Glutamatergic neuron (in vitro differentiated cells): Measurements from ENCODE around the gene SUCLG1. TPM values are rescaled to one million over a fixed set of nuclear protein-coding genes. Genes with fewer than 3 reads are reported as not detected.
"Not testable (repeated sequence)": the region's sequence is repeated elsewhere in the genome, so short reads cannot be mapped to it uniquely, and the experiment has no call there.

Source experiments
- DNase-seq: peaks from one replicate; pipeline ENCODE4 v3.0.0; 2022
- H3K27ac Mint-ChIP-seq: one replicate; pipeline ENCODE4 v1.8.0; 2020; ENCODE audit warnings: mild to moderate bottlenecking, mixed read lengths, inconsistent platforms; ENCODE audit not compliant: unreplicated experiment
- H3K27me3 Mint-ChIP-seq: one replicate; pipeline ENCODE4 v1.8.0; 2020; ENCODE audit warnings: mild to moderate bottlenecking, moderate library complexity, mixed read lengths, inconsistent platforms; ENCODE audit not compliant: unreplicated experiment
- H3K36me3 Mint-ChIP-seq: one replicate; pipeline ENCODE4 v1.8.0; 2020; ENCODE audit warnings: mild to moderate bottlenecking, mixed read lengths, inconsistent platforms; ENCODE audit not compliant: unreplicated experiment
- H3K4me1 Mint-ChIP-seq: one replicate; pipeline ENCODE4 v1.8.0; 2020; ENCODE audit warnings: mild to moderate bottlenecking, low read depth, mixed read lengths, inconsistent platforms; ENCODE audit not compliant: unreplicated experiment
- H3K4me3 Mint-ChIP-seq: one replicate; pipeline ENCODE4 v1.8.0; 2020; ENCODE audit warnings: mild to moderate bottlenecking, mixed read lengths, inconsistent platforms; ENCODE audit not compliant: unreplicated experiment
- H3K9me3 Mint-ChIP-seq: one replicate; pipeline ENCODE4 v1.8.0; 2020; ENCODE audit warnings: mild to moderate bottlenecking, moderate library complexity, mixed read lengths, inconsistent platforms; ENCODE audit not compliant: unreplicated experiment
- CTCF ChIP-seq: fragments of 200-600 bp; sonication (generic); IDR thresholded peaks from one replicate; pipeline ENCODE4 v1.5.0; 2021; ENCODE audit not compliant: partially characterized antibody, unreplicated experiment
- total RNA-seq: library from RNA; stranded (reverse); fragmentation: NEBNext Ultra II Directional; extraction: Animal tissue kit (Norgen Biotek cat#: 25700); gene quantifications from one replicate; pipeline ENCODE4 v1.2.1, GENCODE V29; 2021; ENCODE audit not compliant: unreplicated experiment

SUCLG1 gene
- total RNA-seq, 1 donor from 2014 or later: 68.5 TPM

- H3K9me3 Mint-ChIP-seq: no peaks in the 10 kb centered on the region
- H3K4me3 Mint-ChIP-seq: no peak overlapping the region
- no peak for TF ChIP-seq CTCF
- no peaks in the 10 kb centered on the region for H3K36me3 Mint-ChIP-seq
- H3K4me1 Mint-ChIP-seq: no peaks in the 10 kb centered on the region
- H3K27me3 Mint-ChIP-seq: no peaks in the 10 kb centered on the region
- no peak overlapping the region for H3K27ac Mint-ChIP-seq
- no peak for DNase-seq
These were observed 49.5 kb downstream of the SUCLG1 start for GRCh38 chr2:84409531-84409930.

DNA sequence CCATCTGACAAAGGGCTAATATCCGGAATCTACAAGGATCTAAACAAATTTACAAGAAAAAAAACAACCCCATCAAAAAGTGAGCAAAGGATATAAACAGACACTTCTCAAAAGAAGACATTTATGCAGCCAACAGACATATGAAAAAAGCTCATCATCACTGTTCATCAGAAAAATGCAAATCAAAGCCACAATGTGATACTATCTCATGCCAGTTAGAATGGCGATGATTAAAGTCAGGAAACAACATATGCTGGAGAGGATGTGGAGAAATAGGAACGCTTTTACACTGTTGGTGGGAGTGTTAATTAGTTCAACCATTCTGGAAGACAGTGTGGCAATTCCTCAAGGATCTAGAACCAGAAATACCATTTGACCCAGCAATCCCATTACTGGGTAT is 57.0 kb downstream of the SUCLG1 start:
- H3K27ac Mint-ChIP-seq, H3K4me1 Mint-ChIP-seq, H3K27me3 Mint-ChIP-seq, DNase-seq, H3K4me3 Mint-ChIP-seq, H3K9me3 Mint-ChIP-seq, H3K36me3 Mint-ChIP-seq: not testable (repeated sequence)

DNA sequence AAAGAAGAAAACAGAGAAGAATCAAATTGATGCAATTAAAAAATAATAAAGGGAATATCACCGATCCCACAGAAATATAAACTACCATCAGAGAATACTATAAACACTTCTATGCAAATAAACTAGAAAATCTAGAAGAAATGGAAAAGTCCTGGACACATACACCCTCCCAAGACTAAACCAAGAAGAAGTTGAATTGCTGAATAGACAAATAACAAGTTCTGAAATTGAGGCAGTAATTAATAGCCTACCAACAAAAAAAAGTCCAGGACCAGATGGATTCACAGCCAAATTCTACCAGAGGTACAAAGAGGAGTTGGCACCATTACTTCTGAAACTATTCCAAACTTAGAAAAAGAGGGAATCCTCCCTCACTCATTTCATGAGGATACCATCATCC is 59.2 kb downstream of the SUCLG1 start:
- H3K36me3 Mint-ChIP-seq, H3K4me1 Mint-ChIP-seq, H3K27me3 Mint-ChIP-seq, H3K4me3 Mint-ChIP-seq, H3K9me3 Mint-ChIP-seq, H3K27ac Mint-ChIP-seq, DNase-seq: not testable (repeated sequence)

- H3K36me3 Mint-ChIP-seq: peaks cover 9% of the 10 kb centered on the region
- H3K4me3 Mint-ChIP-seq: no peak overlapping the region
- no peaks in the 10 kb centered on the region for H3K9me3 Mint-ChIP-seq
- no peak for DNase-seq
- H3K4me1 Mint-ChIP-seq: no peaks in the 10 kb centered on the region
- no peak for TF ChIP-seq CTCF
- no peak overlapping the region for H3K27ac Mint-ChIP-seq
- no peaks in the 10 kb centered on the region for H3K27me3 Mint-ChIP-seq
These were observed 63.3 kb downstream of the SUCLG1 start for GRCh38 chr2:84395820-84396219.

DNA sequence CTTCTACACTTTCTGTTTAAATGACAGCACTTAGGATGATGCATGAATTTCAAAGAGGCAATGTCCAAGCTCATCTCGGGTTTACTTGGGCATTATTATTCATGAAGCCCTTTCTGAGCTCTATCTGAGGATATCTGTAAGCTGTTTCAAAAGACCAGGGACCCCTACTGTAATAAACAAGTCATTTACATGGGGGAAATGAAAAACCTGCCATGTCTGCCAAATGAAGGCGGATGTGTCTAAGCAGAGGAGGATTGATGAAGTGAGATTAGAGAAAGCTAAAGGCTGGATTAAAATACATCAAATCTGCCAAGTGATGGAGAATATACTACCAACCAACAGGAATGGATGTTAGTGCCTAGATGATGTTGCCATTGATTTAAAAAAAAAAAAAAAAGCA is 64.5 kb downstream of the SUCLG1 start:
- DNase-seq: no peak
- TF ChIP-seq CTCF: no peak
- H3K4me3 Mint-ChIP-seq: no peak overlapping the region
- no peak overlapping the region for H3K27ac Mint-ChIP-seq
- peaks cover 13% of the 10 kb centered on the region for H3K36me3 Mint-ChIP-seq
- no peaks in the 10 kb centered on the region for H3K4me1 Mint-ChIP-seq
- H3K9me3 Mint-ChIP-seq: no peaks in the 10 kb centered on the region
- no peaks in the 10 kb centered on the region for H3K27me3 Mint-ChIP-seq

DNA sequence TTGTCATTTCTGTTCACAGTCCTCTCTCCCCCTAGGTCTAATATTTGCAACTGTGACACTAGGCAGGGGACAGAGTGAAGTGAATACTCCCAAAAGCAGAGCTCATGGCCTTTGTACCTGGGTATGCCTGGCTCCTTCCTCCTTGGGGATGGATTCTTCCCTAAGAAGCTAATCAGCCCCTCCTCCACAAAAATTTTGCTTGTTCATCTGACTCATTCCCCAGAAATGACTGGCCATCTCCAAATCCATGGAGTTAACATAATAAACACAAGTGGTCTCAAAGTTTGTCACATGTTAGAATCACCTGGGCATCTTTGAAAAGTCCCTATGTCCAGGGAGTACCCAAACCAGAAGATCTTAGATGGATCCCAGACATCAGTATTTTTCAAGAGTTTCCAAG is 65.3 kb downstream of the SUCLG1 start:
- Mint-ChIP-seq H3K9me3 (no peaks in the 10 kb centered on the region), H3K27me3 (no peaks in the 10 kb centered on the region), H3K4me1 (no peaks in the 10 kb centered on the region), H3K27ac (no peak overlapping the region), H3K4me3 (no peak overlapping the region), H3K36me3 (peaks cover 13% of the 10 kb centered on the region)
- no peak for TF ChIP-seq CTCF
- no peak for DNase-seq
